Measurements from ENCODE around the gene CHRNA4.

Gene CHRNA4

DNA sequence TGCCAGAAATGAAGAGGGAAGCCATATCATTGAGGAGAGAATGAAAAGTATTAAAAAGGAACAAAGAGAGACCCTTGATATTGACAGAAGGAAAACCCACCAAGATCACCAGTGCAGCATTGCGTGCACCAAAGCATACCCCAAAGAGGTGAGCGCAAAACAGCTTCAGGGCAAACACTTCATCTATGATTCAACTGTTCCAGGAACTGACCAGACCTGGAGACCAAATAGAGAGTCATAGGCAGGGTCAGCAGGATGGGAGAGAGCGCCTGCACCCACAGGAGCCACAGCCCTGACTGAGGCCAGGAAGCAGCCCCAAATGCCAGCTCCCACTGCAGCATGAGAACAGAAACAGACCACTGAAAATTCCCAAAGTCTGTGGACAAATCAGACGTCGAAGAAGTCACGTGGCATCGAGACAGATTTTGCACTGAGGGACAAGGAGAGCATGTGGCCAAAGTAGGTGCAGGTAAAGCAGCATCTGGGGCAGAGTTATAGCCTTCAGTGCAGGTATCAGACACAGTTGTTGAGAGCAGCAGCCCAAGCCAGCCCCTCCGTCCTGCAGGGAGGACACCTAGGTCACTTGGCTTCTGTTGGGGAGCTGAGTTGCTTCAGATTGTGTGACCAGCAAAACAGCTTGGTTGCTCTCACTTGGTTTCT, 29.3 kb downstream of the CHRNA4 start:
- no peak for DNase-seq

DNA sequence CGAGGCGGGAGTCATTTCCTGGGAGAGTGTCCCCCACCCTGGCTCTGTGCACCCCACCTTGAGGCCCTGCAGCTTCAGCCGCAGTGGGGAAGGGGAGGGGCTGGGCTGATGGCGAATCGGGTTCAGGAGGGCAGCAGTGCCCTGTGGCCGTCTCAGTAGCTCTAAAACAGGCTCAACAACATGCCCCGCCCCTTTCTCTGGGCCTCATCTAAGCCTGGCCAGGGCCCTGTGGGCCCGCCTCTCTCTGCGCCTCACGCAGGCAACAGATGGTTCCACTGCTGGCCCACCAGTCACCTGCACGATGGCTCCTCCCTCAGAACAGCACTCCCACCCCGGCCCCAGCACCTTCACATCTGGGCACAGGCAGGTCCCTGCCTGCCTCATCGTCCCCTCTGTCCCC, 30.2 kb downstream of the CHRNA4 start:
- DNase-seq: no peak

DNA sequence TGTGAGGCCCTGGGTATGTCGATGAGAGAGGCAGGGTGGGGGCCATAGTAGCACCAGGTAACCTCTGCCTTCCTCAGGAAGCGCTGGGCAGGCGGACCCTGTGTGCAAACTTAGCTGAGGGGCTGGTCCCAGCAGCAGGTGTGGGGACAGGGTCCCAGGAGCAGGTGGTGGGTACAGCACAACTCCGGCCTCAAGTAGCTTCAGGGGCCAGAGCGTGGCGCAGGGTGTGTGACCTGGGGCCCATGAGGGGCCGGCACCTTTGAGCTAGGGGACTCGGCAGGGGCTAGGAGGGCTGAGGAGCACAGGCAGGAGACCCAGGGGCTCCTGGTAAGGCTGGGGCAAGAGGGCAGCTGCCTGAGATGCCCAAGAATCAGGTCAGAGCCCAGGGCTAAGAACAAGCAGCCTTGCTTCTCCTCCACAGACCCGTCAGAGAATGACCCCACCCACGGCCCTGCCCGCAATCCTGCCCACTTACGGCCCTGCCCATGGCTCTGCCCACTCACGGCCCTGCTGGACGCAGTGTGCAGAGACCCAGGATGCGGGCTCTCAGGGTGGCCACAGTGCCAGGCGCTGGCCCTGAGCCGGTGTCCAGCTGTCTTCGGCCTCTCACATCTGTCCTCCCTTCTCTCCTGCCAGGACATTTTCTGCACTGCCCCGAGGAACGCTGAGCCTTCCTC, 30.9 kb downstream of the CHRNA4 start:
- DNase-seq: no peak

DNA sequence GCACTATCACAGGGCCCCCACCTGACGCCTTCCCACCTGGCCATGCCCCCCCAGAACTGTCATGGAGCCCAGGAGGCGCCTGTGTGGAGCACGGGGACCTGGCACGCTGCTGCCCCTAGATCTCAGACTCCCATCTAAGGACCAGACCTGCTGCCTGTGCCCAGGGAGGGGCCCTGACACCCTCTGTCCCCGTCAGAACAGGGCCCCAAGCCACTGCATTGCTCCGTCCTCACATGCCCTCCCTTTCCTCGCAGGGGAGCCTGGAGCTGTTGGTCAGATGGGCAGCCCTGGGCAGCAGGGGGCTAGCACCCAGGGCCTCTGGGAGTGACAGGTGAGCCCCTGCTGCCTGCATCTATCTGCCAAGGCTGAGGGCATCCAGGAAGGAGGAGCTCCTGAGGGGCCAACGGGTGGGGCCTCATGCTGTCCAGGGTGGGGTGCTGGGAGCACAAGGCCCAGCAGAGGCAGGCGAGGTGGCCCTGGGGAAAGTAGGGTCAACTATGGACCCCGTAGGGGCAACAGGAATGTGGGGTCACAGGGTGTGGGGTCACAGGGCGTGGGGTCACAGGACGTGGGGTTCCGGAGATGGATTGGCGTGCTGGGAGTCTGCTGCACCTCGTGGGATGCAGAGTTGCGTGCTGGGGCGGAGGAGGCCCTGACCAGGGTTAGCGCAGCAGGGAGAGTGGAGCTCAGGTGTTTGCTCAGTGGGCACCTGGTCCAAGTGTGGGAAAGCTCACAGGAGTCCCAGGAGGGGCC, 31.6 kb downstream of the CHRNA4 start:
- DNase-seq: no peak

DNA sequence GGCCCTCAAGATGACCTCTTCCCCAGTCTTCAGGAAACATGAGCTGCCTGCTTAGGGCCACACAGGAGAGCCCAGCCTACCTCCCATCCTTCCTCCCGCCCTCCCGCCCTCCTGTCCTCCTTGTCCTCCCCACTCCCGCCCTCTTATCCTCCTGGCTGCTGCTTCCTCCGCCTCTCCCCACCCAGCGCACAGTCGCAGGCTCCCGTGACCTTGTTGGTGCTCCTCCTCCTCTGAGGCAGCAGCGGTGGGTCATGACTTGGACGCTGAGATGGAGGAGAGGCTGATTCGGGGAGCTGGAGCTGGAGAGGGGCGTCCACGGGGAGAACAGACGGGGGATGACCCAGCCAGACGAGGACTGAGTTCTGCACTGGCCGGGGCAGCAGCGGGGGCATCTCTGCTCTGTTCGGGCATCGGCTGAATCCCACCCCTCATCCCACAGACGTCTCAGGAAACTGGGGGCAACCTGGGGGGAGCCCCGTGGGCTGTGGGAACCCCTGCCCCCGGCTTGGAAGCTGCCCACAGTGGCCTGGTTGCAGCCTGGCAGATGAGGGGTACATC, 32.4 kb downstream of the CHRNA4 start:
- no peak for DNase-seq

DNA sequence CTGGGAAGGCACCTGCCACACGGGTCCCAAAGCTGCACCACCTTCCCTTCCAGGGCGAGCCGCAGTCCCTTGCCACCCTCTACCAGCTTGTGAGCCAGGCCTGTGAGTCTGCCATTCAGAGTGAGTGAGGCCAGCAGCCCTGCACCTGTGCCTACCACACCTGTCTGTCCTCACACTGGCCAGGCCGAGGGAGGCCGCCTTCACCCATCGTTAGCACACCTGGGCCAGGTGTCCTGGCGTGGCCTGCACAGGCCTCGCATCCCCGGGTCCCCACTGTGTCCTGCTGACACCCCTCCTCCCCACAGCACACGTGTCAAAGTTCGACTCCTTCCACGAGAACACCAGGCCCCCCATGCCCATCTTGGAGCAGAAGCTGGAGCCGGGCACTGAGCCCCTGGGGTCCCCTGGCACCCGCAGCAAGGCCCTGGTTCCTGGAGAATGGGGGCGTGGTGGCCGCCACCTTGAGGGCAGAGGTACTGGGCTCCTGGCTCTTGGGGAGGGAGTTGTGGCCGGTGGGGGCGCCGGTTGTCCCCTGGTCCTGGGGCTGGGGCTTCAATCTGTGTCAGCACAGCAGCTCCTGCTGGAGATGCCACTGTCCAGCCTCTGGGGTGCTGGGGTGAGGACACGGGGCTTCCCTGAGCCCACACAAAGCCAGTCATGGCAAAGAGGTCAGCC, 33.0 kb downstream of the CHRNA4 start:
- no peak for DNase-seq

DNA sequence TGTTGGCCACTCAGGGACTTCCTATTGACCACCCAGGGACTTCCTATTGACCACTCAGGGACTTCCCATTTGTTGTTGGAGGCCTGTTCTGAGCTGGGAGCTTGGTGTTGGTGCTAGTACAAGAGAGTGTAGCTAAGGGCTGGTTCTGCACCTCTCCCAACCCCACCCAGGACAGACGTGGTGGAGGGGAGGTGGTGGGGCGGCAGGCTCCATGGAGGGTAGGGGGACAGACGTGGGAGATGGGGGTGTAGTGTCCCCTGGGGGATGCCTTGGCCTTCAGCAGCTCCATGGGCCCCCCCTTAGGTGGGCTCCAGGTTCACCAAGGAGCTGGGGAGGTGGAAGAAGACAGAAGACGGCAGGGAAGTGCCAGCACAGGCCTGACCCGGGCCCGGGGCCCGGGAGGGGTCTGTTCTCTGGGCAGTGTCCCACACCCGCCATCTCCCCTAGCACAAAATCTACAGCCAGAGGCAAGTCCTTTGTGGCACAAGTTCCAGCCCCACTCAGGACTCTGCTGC, 33.9 kb downstream of the CHRNA4 start:
- no peak for DNase-seq

DNA sequence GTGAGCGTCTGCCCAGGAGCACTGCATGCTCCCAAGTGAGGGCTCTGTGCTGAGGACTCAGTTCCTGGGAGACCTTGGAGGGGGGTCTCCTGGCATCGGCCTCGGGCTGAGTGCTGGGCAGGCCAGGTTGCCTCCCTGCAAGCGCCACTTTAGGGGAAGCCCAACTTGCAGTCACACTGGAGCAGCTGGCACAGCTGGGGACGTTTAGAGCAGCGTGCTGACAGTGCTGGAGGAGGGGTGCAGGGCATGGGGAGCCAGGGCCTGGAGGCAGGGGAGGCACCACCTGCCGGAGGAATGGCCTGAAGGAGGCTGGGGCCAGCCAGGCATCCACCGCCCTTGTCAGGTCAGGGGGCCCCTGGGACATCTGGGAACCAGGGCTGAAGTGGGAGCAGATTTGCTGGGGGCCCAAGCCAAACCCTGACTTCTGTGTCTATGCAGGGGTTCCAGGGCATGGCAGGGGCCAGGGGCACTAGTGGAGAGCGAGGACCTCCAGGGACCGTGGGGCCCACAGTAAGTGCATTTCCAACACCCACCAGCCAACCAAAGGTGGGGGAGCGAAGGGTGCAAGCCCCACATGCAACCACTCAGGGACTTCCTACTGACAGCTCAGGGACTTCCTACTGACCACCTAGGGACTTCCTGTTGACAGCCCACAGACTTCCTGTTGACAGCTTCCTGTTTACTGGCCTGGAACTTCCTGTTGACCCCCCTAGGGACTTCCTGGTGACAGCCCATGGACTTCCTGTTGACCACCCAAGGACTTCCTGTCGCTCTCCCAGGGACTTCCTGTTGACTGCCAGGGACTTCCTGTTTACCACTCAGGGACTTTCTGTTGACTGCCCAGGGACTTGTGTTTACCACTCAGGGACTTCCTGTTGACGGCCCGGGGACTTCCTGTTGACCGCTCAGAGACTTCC, 34.6 kb downstream of the CHRNA4 start:
- DNase-seq: no peak

DNA sequence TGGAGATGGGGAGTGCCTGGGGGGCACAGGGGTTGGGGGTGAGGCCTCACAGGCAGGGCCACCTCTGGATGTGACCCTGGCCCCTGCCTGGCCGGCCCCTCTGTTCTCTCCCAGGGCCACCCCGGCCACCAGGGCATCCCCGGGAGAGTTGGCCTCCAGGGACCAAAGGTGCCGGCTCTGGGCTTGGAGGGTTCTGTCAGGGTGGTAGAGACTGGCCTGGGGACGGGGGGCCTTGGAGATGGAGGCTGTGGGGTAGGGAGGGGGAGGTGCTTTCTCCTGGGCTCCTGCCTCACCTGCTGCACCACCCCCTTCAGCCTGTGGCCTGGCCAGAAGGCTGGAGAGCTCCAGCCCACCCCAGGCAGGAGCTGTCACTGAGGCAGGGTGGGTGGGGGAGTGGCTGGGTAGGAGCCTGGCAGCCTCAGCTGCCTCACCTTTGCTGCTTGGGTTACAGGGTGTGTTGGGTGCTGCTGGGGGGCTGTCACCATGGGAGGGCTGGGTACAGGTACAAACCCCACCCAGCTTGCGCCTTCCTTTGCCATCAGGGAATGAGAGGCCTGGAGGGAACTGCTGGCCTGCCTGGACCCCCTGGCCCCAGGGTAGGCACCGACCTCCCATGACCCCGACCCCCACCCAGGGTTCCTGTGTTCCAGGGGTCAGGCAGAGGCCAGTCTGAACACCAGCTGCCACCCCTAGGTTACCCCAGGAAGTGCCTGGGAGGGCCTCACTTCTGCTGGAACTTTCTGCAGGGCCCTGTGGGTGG, 35.4 kb downstream of the CHRNA4 start:
- no peak for DNase-seq

DNA sequence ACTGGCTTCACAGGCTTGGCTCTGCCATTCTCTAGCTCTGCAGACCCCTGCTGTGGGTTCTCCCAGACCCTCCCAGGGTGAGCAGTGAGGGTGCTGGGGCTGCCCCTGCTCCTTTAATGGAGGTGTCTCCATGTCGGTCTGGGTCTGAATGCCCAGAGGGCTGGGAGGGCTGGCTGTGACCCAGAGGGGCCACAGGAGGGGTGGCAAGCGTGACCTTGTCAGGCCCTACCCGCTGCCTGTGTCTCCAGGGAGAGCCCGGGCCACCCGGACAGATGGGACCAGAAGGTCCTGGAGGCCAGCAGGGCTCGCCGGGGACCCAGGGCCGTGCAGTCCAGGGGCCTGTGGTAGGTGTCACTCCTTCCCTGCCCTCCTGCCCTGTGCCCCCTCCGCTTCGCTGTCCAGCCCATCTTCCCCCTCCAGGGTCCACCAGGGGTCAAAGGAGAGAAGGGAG, 36.1 kb downstream of the CHRNA4 start:
- DNase-seq: no peak

DNA sequence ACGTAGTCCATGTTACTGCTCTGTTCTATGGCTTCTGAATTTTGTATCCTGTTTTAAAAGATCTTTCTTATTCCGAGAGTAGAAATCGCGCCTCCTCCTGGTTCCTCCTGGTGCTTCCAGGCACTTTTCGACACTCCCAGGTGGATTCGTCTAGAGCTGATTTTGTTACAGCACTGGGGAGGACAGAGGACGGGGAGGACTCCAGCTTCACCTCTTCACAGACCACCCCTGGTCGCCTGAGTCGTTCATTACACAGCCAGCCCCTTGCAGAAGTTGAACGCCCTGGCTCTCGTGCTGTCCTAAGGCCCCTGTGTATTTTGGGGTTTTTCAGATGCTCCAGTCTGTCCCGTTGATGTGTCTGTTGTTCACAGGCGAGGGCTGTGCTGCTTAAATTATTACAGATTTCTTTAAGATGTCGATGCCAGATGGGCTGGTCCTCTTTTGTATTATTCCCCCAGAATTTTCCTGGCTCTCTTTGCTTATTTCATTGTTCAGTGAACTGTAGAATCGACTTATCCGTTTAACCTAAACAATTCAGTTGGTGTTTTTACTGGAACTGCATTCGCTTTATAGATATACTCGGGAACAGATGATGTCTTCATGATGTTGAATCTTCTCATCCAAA, 37.7 kb downstream of the CHRNA4 start:
- no peak for DNase-seq

DNA sequence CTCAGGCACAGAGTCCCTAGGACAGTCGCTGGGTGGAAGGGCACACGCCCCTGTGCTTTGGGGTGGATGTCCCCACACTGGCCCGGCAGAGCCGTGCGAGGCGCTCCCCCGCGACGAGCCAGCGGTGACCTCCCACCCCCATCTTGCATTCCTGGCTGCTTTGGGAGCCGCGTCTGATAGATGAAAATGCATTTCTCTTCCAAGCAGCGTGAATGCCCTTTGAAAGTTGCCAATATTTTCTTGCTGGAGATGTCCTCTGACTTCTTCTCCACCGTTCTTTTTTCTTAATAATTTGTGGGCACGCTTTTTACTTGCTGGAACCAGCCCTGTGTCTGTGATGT, 38.2 kb downstream of the CHRNA4 start:
- DNase-seq: no peak

DNA sequence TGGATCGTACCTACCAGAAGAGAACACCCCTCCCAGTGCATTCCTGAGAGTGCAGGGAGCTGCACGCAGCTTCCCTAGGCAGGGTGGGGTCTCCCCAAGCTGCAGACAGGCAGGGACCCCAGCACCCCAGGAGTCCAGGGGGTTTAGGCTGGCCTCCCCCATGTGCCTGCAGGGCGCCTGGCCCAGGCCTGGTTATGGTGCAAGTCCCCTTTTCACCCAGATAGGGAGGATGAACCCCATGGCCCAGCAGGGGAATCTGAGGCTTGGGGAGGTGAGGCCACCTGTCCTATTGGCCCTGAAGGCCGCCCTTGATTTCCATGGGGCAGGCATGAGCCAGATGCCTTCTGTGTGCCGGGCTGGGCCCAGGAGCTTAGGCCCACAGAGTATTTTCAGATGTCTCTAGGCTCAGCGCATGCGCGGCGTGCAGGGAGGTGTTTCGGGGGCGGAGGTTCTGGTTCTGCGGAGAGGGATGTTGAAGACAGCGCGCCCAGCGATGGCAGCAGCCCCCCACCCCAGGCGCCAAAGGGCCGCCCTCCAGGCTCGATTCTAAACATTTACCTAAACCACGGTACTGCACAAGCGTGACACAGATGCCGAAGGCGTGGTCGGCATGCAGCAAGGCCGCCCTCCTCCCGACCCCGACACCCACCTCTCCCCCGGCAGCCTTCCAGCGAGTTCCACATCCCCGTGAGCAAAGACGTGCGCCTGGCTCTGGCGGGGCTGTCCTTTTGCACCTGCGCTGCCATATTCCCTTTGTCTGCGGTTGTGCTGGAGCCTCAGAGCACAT, 38.8 kb downstream of the CHRNA4 start:
- no peak for DNase-seq

DNA sequence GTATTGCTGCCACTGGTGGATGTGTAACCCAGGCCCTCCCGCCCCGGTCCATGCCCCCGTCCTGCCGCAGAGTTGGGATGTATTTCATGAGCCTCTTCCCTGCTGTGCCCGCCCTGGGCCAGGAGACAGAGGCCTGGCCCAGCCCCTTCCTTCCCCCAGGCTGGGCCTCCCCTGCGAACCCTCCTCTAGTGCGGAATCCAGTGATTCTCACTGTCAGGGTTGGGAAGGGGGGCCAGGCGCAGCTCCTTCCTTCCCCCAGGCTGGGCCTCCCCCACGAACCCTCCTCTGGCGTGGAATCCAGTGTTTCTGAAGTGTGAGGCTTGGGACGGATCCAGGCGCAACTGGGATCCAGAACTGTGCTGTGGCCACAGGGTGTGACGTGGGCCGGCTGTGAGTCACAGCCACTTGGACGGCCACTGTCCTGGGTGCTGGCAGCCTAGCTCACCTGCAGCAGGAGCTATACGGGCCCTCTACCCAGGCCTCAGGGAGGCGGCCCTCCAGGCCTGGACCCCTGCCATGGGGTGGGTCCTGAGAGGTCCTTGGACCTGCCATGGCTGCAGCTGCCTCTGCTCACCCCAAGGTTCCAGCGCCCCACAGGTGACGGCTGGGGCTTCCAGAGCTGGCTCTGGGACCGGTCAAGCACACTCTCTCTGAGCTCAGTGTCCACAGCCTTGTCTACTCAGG, 39.9 kb downstream of the CHRNA4 start:
- no peak for DNase-seq

DNA sequence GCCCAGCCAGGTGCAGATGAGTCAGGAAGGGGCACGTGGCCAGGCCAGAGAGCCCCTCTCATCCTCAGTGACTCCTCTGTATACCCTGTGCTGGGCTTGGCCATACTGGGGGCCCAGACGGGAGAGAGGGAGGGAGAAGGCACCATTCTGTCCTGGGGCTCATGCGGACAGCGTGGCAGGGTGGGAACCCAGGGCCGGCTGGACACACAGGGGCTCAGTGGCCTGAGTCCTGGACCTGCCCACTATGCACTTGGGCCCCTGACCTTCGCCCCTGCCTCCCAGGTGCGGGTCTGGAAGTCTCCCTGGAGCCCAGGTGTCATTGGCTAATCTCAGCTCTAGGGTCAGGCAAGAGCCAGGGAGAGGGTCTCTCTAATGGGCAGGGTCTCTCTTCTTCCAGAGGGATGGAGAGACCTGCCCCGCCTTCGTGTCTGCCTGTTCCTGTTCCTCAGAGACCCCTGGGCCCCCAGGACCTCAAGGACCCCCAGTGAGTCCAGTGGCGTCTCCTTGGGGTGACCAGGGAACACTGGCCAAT, 40.5 kb downstream of the CHRNA4 start:
- DNase-seq: no peak

DNA sequence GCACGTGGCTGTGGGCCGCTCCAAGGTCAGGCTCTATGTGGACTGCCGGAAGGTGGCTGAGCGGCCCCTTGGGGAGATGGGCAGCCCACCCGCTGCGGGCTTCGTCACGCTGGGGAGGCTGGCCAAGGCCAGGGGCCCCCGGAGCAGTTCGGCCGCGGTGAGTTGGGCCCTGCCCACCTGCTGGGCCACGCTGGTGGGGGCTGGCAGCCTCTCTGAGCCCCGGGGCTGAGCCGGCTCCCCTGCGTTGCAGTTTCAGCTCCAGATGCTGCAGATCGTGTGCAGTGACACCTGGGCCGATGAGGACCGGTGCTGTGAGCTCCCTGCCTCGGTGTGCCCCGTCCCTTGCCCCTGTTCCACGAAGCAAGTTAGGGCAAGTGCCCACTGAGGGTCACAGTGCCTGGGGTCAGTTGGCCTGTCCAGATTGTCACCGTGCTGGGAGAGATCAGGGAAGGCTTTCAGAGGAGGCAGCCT, 41.1 kb downstream of the CHRNA4 start:
- DNase-seq: no peak

DNA sequence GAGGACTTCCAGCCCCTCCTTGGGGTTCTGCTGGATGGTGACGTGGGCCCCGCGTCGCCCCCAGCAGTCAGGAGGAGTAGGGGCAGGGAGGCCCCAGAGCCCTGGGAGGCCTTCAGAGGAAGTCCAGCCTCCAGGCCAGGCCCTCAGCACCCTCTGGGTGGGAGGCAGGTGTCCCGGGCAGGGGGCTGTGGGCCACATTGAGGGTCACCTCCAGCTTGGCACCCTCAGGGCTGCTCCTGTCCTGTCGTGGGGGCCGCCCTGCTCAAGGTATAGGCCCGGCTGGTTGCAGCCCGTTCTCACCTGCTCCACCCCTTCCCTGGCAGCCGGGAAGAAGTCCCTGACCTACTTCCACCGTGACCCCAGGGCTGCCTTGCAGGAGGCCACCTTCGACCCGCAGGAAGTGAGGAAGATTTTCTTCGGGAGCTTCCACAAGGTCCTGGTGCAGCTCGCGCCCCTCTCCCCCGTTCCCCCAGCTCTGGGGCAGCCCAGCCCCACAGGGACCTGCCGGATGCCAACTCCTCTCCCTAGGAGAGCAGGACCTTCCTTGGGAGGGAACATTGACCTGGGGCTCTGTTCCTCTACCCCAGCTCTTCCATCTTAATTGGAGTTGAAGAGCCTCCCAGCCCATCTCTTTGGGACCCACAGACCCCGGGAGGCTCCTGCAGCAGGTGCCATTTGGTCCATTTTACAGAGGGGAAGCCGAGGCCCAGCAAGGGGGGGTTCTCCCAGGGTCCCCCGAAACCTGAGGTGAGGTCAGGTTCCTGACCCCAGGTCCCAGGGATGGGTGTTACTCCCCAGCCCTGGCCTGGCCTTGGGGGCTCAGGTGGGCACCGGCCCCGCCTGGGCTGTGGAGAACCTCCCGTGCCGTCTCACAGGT, 41.7 kb downstream of the CHRNA4 start:
- no peak for DNase-seq
